Astrocyte (in vitro differentiated cells and primary cell): ENCODE results near the gene DNAJC18.

Source experiments
- CTCF ChIP-seq: IDR thresholded peaks from 2 replicates; pipeline ENCODE4 v1.5.1; 2011; ENCODE audit warnings: low read depth, mild to moderate bottlenecking, inconsistent platforms, low read length, moderate library complexity; ENCODE audit not compliant: insufficient read depth
- EZH2 ChIP-seq: IDR thresholded peaks from 2 replicates; pipeline ENCODE4 v1.6.1; 2012; ENCODE audit warnings: mild to moderate bottlenecking, low read length, inconsistent platforms; ENCODE audit not compliant: insufficient read depth

- TF ChIP-seq EZH2 (no peak), CTCF (no peak)
Measured at GRCh38 chr5:139371482-139372435, 67.6 kb downstream of the DNAJC18 start.
